EH (cell line): ENCODE data around the gene GSX1.
A peak's percentile ranks its signal among the peaks of the same experiment; 100 is the strongest.

ENCODE experiments used
- DNase-seq: peaks from one replicate; pipeline ENCODE4 v3.0.0-alpha.2; 2015; ENCODE audit warnings: low read depth

The GSX1 gene

DNA sequence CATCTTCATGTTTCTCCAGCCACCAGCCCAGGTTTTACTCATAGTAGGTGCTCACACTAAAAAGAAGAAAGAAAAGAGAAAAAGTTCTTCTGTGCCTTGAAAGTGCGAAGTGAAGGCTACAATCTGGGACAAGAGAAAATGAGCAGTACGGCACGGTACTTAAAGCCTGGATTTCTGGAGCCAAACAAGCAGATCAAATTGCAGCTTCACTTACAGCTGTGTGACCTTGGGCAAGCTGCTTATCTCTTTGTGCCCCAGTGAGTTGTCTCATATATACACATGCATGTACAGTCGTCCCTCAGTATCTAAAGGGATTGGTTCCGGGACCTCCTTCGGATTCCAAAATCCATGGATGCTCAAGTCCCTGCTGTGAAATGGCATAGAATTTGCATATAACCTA, 41.8 kb downstream of the GSX1 start:
- no peak for DNase-seq

DNA sequence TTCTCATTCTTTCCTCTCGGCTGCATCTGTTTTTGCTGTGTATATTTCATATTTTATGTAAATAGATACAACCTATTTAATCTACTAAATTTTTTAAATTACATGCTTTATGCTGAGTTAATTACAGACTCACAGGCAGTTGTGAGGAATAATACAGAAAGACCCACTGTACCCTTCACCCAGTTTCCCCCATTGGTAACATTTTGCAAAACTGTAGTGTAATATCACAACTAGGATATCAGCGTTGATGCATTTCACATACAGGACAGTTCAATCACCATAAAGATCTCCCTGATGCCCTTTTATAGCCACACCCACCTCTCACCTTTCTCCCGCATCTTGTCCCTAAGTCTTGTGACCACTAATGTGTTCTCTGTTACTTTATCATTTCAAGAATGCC, 43.5 kb downstream of the GSX1 start:
- no peak for DNase-seq

DNA sequence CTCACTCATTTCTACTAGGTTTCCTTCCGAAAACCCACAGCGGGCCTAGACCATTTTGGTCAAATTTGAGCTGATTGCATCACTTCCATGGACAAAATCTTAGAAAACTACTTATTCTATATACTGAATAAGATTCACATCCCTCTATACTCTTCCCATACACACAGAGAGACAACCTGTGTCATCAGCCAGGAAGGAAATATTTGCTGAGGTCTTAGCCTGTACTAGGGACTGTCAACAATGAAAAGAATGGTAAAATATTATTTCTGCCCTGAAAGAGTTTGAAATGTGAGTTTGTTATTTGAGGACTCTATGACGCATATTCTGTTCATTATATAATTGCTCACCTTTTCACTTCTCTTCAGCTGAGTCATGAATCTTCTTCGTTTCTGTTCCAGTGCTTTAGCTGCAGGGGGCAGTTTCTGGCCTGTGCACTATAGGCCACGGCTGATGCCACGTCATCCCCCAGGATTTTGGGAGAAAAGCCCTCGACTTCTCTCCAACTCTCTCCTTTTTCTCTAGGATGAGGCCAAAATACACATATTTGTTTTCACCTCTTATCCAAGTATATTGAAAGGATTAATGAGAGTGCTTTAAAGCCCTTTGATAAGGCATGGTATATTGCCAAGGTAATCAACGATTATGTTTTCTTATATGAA, 47.7 kb downstream of the GSX1 start:
- DNase-seq: peak; percentile 13

DNA sequence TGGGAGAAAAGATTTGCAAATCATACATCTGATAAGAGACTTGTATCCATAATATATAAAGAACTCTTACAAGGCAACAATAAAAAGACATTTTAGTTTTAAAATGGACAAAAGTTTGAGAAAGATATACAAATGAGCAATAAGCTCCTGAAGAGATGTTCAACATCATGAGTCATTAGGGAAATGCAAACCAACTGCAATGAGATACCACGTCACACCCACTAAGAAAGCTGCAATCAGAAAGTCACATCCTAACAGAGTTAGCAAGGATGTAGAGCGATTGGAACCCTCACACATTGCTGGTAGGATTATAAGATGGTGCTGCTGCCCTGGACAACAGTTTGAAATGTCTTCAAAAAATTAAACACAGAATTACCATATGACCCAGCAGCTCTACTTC, 50.3 kb downstream of the GSX1 start:
- no peak for DNase-seq
